Measurements from ENCODE around the gene SEMA5B. TPM values are rescaled to one million over a fixed set of nuclear protein-coding genes. Genes with fewer than 3 reads are reported as not detected.

SEMA5B gene
- polyA plus RNA-seq, 1 donor (not counting 4 experiments of a cell fraction or from before 2014, with no cell fraction given): 0.04 TPM

- peaks cover 63% of the 10 kb centered on the region for H3K27me3 ChIP-seq (ENCODE audit: control insufficient read depth, extremely low read depth, insufficient read depth, low read length)
- no peaks in the 10 kb centered on the region for H3K79me2 ChIP-seq (ENCODE audit: control insufficient read depth, insufficient read depth, low read length)
- no peaks in the 10 kb centered on the region for H4K20me1 ChIP-seq (ENCODE audit: control insufficient read depth, extremely low read depth, insufficient read depth, low read length)
- no peak overlapping the region for H3K4me3 ChIP-seq (ENCODE audit: control insufficient read depth in 2 of 3, extremely low read depth in 1 of 3, insufficient read depth in 2 of 3, low read depth in 1 of 3, low read length in 3 of 3)
- no peaks in the 10 kb centered on the region for H3K9me3 ChIP-seq (ENCODE audit: control insufficient read depth, low read depth, low read length)
- FAIRE-seq: no peak
- no peak for DNase-seq (ENCODE audit: low read depth, low spot score)
- dilution Hi-C loops (cut with MboI; ENCODE audit: extremely low pct_ligation_motif_present, low sequenced_read_pairs): no loop called here
- TF ChIP-seq CTCF (optimal IDR thresholded peaks at IDR 0.05 in 1 of 3, IDR thresholded peaks at IDR 0.05 in 1 of 3, conservative IDR thresholded peaks at IDR 0.05 in 1 of 3; ENCODE audit: extremely low read depth in 1 of 3, insufficient read depth in 2 of 3, low read length in 3 of 3) (no peak), EZH2 (IDR thresholded peaks at IDR 0.05; ENCODE audit: low read length) (no peak)
- H3K27ac ChIP-seq (ENCODE audit: control insufficient read depth, insufficient read depth, low read length): no peak overlapping the region
- no peaks in the 10 kb centered on the region for H3K4me1 ChIP-seq (ENCODE audit: control insufficient read depth, extremely low read depth, insufficient read depth, low read length)
- H3K9ac ChIP-seq (ENCODE audit: control insufficient read depth, extremely low read depth, insufficient read depth, low read length): no peak overlapping the region
- no peaks in the 10 kb centered on the region for H3K9me1 ChIP-seq (ENCODE audit: control insufficient read depth, extremely low read depth, insufficient read depth, low read length)
- no peaks in the 10 kb centered on the region for H3K36me3 ChIP-seq (ENCODE audit: control insufficient read depth in 2 of 2, extremely low read depth in 1 of 2, insufficient read depth in 2 of 2, low read length in 2 of 2)
- H2AFZ ChIP-seq (ENCODE audit: control insufficient read depth, low read length): no peak overlapping the region
- H3K4me2 ChIP-seq (ENCODE audit: control insufficient read depth, extremely low read depth, insufficient read depth, low read depth, low read length): no peak overlapping the region
Observed at GRCh38 chr3:122987231-122987630, 40.3 kb downstream of the SEMA5B start.

- TF ChIP-seq CTCF (optimal IDR thresholded peaks at IDR 0.05 in 1 of 3, IDR thresholded peaks at IDR 0.05 in 1 of 3, conservative IDR thresholded peaks at IDR 0.05 in 1 of 3; ENCODE audit: extremely low read depth in 1 of 3, insufficient read depth in 2 of 3, low read length in 3 of 3): no peak
- no peak for TF ChIP-seq EZH2 (IDR thresholded peaks at IDR 0.05; ENCODE audit: low read length)
Observed at GRCh38 chr3:122986693-122987179, 40.8 kb downstream of the SEMA5B start.

More at GRCh38 chr3:122986693-122987179, 40.8 kb downstream of the SEMA5B start:
- Histone ChIP-seq H3K4me3 (ENCODE audit: control insufficient read depth in 2 of 3, extremely low read depth in 1 of 3, insufficient read depth in 2 of 3, low read depth in 1 of 3, low read length in 3 of 3) (no peak overlapping the region), H3K27me3 (ENCODE audit: control insufficient read depth, extremely low read depth, insufficient read depth, low read length) (peaks cover 59% of the 10 kb centered on the region), H4K20me1 (ENCODE audit: control insufficient read depth, extremely low read depth, insufficient read depth, low read length) (no peaks in the 10 kb centered on the region), H3K9me1 (ENCODE audit: control insufficient read depth, extremely low read depth, insufficient read depth, low read length) (no peaks in the 10 kb centered on the region), H2AFZ (ENCODE audit: control insufficient read depth, low read length) (no peak overlapping the region), H3K4me1 (ENCODE audit: control insufficient read depth, extremely low read depth, insufficient read depth, low read length) (no peaks in the 10 kb centered on the region), H3K79me2 (ENCODE audit: control insufficient read depth, insufficient read depth, low read length) (no peaks in the 10 kb centered on the region), H3K36me3 (ENCODE audit: control insufficient read depth in 2 of 2, extremely low read depth in 1 of 2, insufficient read depth in 2 of 2, low read length in 2 of 2) (no peaks in the 10 kb centered on the region), H3K9me3 (ENCODE audit: control insufficient read depth, low read depth, low read length) (no peaks in the 10 kb centered on the region), H3K4me2 (ENCODE audit: control insufficient read depth, extremely low read depth, insufficient read depth, low read depth, low read length) (no peak overlapping the region), H3K27ac (ENCODE audit: control insufficient read depth, insufficient read depth, low read length) (no peak overlapping the region), H3K9ac (ENCODE audit: control insufficient read depth, extremely low read depth, insufficient read depth, low read length) (no peak overlapping the region)
- FAIRE-seq (no peak), DNase-seq (ENCODE audit: low read depth, low spot score) (no peak)
- dilution Hi-C loops (cut with MboI; ENCODE audit: extremely low pct_ligation_motif_present, low sequenced_read_pairs): no loop called here
